GM18511 (cell line): ENCODE data around the gene FLT4.
"Not testable (repeated sequence)": the region's sequence is repeated elsewhere in the genome, so short reads cannot be mapped to it uniquely, and the experiment has no call there.

ENCODE experiments used
- ATAC-seq: cut with Tn5 transposase; IDR thresholded peaks from one replicate; pipeline ENCODE4 v1.9.1; 2021; ENCODE audit warnings: mild to moderate bottlenecking, moderate library complexity; ENCODE audit not compliant: unreplicated experiment

Gene FLT4

GRCh38 chr5:180649297-180650039, at the start of gene FLT4:
FLT4 (minus strand) TSS chr5:180649600; CDS start chr5:180649545, 55 bp downstream.
- ATAC-seq: no peak

- no peak for ATAC-seq
Observed at GRCh38 chr5:180699042-180699441, 49.6 kb upstream of the FLT4 start.

GRCh38 chr5:180696116-180696515, 46.7 kb upstream of the FLT4 start:
- ATAC-seq: no peak

- no peak for ATAC-seq
Observed at GRCh38 chr5:180692429-180692828, 43.0 kb upstream of the FLT4 start.

DNA sequence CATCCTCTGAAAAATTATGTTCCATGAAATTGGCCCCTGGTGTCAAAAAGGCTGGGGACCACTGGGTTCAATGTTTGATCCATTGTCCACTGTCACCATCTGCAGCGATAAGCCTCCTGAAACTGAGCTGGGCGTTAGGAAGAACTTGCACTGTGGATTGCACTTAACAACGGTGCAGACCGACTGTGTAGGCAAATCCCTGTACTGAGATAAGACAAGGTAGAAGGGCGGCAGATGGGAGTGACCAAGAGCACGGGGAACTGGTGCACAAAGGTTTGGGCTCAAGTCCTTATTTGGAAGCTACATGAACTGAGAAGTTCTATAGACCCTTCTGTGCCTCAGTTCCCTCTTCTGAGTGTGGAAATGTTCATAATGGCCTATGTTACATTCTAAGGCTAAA, 41.6 kb upstream of the FLT4 start:
- ATAC-seq: no peak

- ATAC-seq: no peak
Observed at GRCh38 chr5:180690562-180690961, 41.2 kb upstream of the FLT4 start.

DNA sequence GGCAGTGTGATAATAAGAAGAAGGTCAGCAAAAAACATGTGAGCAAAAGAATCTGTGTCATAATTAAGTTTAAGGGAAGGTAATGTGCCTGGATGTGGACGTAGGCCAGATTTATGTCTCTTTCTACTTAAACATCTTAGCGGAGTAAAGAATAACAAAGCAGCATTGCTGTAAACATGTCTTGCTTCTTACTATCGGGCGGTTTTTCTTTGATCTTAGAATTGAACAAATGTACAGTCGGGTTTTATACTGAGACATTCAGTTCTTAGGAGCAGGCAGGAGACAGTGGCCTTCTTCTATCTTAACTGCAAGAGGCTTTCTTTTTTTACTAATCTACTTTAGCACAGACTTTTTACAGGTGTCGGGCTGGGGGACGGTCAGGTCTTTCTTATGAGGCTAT, 40.4 kb upstream of the FLT4 start:
- no peak for ATAC-seq

DNA sequence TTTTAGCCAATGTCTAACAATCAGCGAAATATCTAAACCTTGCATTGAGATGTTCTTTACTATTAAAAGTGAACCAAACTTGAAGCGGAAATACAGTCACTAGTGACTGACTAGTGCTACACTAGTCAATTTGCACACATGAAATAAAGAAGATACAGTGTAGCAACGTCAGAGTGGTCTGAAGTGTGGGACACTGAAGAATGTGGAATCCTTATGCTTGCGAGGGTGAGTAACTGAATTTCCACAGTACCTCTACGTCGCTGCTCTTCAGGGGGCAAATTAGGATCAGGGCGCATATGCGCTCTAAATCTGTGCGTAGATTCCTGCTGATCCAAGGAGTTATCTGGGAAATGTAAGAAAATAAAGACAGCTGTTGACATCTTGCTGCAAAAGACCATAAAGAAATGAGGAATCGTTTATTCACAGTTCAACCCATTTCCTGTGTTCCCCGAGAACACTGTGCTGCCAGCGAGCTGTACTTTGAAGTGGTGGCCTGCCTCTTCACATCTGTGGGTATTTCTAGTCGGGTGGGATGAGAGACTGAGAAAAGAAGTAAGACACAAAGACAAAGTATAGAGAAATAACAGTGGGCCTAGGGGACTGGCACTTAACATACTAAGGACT, 39.8 kb upstream of the FLT4 start:
- no peak for ATAC-seq

DNA sequence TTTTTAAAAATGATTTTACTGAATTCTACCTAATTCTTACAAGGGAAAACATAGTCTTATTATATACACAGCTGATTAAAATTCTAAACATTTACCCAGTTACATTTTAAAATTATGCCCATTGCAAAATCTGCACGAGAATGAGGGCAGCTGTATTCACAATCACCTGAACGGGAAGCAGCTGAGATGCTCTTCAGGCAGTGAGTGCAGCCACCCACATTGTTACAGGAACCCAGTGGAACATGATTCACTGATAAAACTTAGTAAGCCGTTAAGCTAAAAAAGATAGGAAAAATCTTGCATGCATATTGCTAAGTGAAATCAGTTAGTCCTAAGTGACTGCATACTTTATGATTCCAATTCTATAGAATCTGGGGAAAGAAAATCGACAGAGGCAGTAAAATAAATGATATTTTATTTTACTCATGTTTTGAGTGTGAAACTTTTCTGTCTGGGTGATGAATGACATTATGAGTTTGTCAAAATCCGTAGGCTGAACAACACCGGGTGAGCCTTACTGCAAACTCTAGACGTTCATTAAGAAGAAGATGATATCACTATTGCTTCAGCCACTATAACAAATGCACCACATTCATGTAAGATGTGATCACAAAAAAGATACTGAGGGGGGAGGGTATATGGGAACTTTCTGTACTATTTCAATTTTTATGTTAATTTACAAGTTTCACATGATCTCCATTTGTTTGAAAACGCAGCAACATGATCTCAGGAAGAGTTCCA, 39.1 kb upstream of the FLT4 start:
- no peak for ATAC-seq

DNA sequence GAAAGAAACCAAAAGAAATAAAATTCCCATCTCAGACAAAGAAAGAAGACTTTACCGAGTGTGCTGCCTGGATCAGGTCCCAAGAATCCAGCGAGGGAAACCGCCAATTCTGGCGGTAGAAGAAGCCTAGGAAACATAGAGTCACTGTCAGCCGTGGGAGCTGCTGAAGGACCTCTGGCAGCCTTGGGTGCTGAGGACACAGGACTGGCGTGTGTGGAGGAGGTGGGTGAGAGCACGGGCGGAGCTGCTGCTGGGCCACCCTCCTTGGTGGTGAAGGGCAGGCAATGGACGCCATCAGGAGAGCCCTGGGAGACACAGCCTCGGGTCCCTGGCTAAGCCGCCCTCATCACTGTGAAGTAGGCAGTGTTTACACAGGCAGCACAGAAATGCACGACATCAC, 37.4 kb upstream of the FLT4 start:
- not testable (repeated sequence) for ATAC-seq

GRCh38 chr5:180684623-180685161, 35.3 kb upstream of the FLT4 start:
- no peak for ATAC-seq

GRCh38 chr5:180683220-180683922, 34.0 kb upstream of the FLT4 start:
- no peak for ATAC-seq

DNA sequence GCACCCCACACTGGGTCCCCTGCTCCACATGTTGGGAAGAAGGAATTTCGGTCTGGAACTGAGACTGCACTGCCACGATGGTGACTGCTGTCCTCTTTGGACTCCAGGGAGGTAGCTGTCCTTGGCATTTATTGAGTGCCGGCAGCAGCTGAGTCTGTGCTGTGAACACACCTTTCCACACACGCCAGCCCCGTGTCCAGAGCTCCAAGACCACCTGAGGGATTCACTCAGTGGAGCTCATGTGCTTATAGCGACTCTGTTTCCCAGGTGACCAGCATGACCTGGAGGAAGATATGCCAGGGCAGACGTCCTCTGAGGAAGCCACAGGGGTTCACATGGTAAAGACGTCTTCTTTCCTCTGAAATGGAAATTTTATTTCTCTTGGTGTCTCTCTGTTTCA, 33.2 kb upstream of the FLT4 start:
- ATAC-seq: no peak

- not testable (repeated sequence) for ATAC-seq
Observed at GRCh38 chr5:180682008-180682407, 32.6 kb upstream of the FLT4 start.

DNA sequence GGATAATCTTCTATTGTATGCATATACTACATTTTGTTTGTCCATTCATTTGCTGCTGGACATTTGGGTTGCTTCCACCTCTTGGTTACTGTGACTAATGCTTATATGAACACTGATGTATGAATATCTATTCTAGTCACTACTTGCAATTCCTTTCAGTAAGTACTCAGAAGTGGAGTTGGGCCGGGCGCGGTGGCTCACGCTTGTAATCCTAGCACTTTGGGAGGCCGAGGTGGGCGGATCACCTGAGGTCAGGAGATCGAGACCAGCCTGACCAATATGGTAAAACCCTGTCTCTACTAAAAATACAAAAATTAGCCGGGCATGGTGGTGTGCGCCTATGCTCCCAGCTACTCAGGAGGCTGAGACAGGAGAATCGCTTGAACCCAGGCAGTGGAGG, 28.9 kb upstream of the FLT4 start:
- not testable (repeated sequence) for ATAC-seq

DNA sequence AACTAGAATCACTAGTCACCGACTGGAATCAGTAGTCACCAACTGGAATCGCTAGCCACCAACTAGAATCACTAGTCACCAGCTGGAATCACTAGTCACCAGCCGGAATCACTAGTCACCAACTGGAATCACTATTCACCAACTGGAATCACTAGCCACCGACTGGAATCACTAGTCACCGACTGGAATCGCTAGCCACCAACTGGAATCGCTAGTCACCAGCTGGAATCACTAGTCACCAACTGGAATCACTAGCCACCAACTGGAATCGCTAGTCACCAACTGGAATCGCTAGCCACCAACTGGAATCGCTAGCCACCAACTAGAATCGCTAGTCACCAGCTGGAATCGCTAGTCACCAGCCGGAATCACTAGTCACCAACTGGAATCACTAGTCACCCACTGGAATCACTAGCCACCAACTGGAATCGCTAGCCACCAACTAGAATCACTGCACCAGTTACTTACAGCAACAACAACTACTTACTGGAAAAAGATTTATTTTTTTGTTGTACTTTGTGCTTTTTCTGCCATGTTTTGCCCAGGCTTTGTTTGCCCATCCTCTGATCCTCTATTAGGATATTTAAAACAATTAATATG, 25.7 kb upstream of the FLT4 start:
- ATAC-seq: no peak

DNA sequence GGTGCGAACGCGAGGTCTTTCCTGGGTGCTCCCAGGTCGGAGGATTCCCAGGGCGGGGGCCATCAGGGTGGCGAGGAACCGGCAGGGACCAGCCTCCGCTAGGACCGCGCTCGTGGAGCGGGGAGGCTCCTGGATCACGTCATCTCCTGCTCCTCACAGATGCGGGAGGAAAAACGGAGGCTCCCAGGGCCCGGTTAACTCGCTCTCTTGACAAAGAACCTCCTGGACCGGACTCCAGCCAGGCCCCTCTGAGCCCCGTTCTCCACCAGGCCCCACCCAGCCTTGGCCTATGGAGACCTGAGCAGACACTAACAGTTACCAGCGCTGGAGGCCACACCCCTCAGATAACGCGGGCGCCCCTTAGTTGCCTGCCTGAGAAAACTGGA, 24.7 kb upstream of the FLT4 start:
- not testable (repeated sequence) for ATAC-seq

DNA sequence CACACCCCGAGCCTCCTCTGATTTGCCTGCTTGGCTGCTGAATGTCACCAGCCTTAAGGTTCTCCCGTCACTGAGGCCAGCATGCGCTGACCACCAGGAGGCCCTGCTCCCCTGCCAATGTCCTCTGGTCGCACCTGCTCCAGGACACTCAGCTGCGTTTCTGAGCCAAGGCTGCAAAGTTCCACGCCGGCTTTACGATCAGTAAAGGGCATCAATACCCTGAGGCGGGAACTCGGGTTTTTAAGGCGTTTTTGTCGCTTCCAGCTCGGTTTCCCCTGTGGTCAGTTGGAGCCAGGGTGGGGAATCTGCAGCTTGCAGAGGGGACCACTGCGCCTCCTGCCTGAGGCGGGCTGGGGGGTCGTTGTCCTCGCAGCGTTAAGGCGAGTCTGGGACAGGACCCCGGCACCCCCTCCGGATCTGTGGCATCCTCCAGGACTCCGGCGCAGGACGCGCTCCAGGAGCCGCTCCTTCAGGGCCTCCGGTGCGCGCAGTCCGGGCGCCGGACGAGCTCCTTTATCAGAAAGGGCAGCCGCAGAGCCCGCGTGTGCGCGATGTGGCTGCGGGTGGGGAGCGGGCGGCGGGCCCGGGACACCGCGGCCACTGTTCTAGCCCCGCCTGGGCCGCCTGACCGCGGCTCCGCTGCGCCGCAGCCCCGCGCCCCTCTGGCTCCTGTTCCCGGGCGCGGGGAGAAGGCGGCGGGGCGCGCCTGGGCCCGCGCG, 24.1 kb upstream of the FLT4 start:
- ATAC-seq: no peak

GRCh38 chr5:180671958-180672524, 22.6 kb upstream of the FLT4 start:
- ATAC-seq: not testable (repeated sequence)
